ENCODE data around the gene SAP30BP.

The SAP30BP gene

GRCh38 chr17:75666959-75667790 is at the start of gene SAP30BP, which contains the start of gene RECQL5:
TSS of gene SAP30BP (plus strand) at chr17:75667338. CDS start at chr17:75667373, 35 bp downstream.
TSS of gene RECQL5 (minus strand) at chr17:75667154. CDS start at chr17:75666557, 597 bp downstream.
- peak; percentile 100 for DNase-seq

GRCh38 chr17:75617675-75618074 is 49.5 kb upstream of the SAP30BP start:
- no peak for DNase-seq

- DNase-seq: no peak
These were observed 47.4 kb upstream of the SAP30BP start for GRCh38 chr17:75619506-75620431.

GRCh38 chr17:75621489-75621888 is 45.6 kb upstream of the SAP30BP start:
- no peak for DNase-seq

- DNase-seq: no peak
These were observed 45.1 kb upstream of the SAP30BP start for GRCh38 chr17:75622076-75622475.

GRCh38 chr17:75622771-75623273 is 44.3 kb upstream of the SAP30BP start:
- no peak for DNase-seq

GRCh38 chr17:75623386-75623785 is 43.8 kb upstream of the SAP30BP start:
- no peak for DNase-seq

- DNase-seq: no peak
These were observed 43.1 kb upstream of the SAP30BP start for GRCh38 chr17:75624021-75624420.

GRCh38 chr17:75624714-75625345 is 42.3 kb upstream of the SAP30BP start:
- no peak for DNase-seq

GRCh38 chr17:75625813-75626486 is 41.2 kb upstream of the SAP30BP start:
- no peak for DNase-seq

- no peak for DNase-seq
These were observed 40.6 kb upstream of the SAP30BP start for GRCh38 chr17:75626496-75627038.

- DNase-seq: no peak
These were observed 40.0 kb upstream of the SAP30BP start for GRCh38 chr17:75627094-75627493.

- DNase-seq: no peak
These were observed 38.7 kb upstream of the SAP30BP start for GRCh38 chr17:75628425-75628824.

- no peak for DNase-seq
These were observed 38.0 kb upstream of the SAP30BP start for GRCh38 chr17:75629157-75629556.

- no peak for DNase-seq
These were observed 36.8 kb upstream of the SAP30BP start for GRCh38 chr17:75630071-75630917.

GRCh38 chr17:75631353-75631752 is 35.8 kb upstream of the SAP30BP start:
- no peak for DNase-seq

- no peak for DNase-seq
These were observed 34.7 kb upstream of the SAP30BP start for GRCh38 chr17:75632428-75632827.

GRCh38 chr17:75632863-75633485 is 34.2 kb upstream of the SAP30BP start, which contains the start of gene SMIM5:
TSS of gene SMIM5 (plus strand) at chr17:75633434. CDS start at chr17:75640202, 6,768 bp downstream.
- DNase-seq: peak; percentile 43

- DNase-seq: peak; percentile 72
These were observed 33.4 kb upstream of the SAP30BP start for GRCh38 chr17:75633486-75634375.
